GM19438 (cell line): ENCODE data around the gene FAT2.
"Not testable (repeated sequence)": the region's sequence is repeated elsewhere in the genome, so short reads cannot be mapped to it uniquely, and the experiment has no call there.

Experiments
- ATAC-seq: cut with Tn5 transposase; IDR thresholded peaks from one replicate; pipeline ENCODE4 v1.9.1; 2021; ENCODE audit warnings: low read depth; ENCODE audit not compliant: unreplicated experiment

FAT2 gene

GRCh38 chr5:151615431-151615830, 24.3 kb upstream of the FAT2 start:
- no peak for ATAC-seq

DNA sequence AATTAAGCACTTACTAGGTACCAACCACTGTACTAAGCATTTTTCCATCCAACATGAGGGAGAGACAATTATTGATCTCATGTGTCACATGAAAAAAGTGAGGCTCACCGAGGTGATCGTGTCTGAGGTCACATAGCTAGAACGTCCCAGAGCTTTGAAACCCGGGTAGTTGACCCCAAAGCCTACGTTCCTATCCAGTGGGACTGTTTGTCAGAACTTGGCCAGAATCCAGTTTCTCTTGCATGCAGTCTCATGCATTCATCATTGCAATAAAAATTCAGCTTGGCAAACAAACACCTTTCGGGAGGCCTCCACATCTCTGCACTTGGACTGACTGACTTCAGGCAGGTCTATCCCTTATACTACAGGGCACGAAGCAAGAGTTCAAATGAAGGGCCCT, 23.4 kb upstream of the FAT2 start:
- ATAC-seq: no peak

DNA sequence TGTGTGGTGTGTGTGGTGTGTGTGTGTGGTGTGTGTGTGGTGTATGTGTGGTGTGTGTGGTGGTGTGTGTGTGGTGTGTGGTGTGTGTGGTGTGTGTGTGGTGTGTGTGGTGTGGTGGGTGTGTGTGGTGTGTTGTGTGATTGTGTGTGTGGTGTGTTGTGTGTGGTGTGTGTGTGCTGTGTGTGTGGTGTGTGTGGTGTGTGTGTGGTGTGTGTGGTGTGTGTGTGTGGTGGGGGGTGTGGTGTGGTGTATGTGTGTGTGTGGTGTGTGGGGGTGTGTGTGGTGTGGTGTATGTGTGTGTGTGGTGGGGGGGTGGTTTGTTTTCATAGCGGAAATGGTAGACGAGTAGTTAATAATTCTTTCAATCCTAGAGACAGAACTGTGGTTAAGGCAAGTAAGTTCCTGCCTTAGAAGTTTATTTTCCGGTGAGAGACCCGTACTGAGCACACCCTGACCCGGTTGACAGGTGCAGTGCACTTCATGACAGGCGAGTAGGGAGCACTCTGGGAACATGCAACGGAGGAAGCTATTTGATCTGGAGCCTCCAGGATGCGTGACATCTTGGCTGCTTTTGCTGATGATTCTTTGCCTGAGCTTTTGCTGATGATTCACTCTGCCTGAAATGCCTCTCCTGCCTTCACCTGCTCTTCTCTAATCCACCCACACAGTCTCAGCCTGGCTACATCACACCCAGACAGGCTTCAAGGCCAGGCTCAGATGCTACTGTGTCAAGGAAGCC, 21.7 kb upstream of the FAT2 start:
- ATAC-seq: peak; percentile 94

DNA sequence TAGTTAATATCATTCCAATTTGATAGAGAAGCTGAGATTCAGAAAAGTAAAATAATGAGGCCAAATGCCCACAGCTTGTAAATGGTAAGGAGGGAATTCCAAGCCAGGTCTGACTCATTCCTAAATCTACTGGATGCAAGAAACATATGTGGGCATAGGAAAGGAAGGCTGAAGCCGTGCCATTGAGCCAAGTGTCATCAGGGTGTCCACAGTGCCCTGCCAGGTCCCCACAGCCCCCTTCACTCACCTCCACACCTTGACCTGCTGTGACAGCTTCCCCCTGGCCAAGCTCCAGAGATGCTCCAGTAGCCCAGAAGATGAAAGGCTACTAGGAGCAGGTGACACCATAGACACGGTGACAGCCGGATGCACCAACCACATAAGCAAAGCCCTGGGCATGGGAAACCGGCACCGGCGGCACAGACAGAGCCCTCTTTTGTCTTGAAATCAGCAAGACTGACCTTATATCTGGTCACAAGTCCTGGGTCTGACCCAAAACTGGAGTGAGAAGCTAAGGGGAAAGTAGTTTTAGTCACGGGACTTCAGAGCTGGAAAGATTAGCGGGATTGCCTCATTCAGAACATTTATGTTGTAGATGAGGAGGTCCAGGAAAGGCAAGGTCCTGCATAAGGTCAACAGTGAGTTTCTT, 20.1 kb upstream of the FAT2 start:
- no peak for ATAC-seq

DNA sequence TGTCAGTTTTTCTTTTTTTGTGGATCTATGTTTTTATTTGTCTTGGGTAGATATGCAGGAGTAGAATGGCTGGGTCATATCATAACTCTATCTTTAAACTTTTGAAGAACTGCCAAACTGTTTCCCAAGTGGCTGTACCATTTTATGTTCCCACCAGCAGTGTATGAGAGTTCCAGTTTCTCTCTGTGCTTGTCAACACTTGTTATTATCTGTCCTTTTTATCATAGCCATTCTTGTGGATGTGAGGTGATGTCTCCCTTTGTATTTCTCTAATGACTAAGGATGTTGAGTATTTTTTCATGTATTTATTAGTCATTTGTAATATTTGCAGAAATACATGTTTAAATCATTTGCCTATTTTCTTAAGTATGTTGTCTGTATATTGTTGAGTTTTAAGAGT, 17.4 kb upstream of the FAT2 start:
- ATAC-seq: no peak

DNA sequence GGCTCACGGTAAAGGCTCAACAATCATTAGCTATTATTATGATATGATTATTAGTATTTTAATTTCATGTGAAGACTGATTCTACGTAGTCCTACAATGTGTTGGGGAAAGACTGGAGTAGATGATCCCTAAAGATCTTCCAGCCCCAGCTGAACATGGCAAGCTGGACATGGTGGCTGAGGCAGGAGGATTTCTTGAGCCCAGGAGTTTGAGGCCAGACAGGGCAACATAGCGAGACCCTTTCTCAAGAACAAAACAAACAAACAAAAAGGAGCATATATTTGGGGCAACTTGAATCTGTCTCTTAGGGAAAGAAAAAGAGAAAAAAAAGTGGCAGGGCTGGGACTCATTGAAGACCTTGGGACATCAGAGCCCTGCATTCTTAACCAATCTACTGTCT, 16.2 kb upstream of the FAT2 start:
- ATAC-seq: no peak

GRCh38 chr5:151605559-151605958, 14.4 kb upstream of the FAT2 start:
- no peak for ATAC-seq

DNA sequence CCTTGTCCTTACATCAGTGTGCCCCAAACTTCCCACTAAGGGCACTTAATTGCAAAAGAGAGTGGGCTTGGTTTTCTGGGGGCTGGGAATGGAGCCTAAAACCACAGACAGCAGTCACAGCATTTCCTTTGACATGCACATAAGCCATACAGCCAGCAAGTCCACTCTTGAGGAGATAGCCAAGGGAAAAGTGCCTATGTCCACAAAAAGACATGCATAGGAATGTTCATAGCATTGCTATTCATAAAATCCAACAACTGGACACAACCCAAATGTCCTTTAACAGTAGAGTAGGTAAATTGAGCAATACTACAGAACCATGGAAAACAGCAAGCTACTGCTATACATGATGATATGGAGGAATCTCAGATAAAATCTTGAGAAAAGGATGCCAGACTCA, 11.7 kb upstream of the FAT2 start:
- ATAC-seq: no peak

DNA sequence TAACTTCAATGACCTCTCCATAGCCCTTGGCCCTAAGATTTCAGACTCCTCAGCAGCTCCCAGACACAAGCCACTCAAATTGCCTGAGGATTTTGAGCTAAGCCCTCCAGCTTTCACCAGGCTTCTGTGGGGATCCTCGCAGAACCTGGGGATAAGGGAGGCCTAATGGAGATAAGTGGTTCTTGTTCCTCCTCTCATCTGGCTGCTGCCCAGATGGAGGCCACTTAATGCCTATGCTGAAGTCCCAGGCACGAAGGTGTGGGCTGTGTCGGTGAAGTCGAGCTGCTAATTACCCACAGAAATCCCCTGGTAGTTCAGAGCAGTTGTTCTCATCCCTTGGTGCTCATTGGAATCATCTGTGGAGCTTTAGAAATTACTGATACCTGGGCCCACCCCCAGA, 10.3 kb upstream of the FAT2 start:
- ATAC-seq: no peak

DNA sequence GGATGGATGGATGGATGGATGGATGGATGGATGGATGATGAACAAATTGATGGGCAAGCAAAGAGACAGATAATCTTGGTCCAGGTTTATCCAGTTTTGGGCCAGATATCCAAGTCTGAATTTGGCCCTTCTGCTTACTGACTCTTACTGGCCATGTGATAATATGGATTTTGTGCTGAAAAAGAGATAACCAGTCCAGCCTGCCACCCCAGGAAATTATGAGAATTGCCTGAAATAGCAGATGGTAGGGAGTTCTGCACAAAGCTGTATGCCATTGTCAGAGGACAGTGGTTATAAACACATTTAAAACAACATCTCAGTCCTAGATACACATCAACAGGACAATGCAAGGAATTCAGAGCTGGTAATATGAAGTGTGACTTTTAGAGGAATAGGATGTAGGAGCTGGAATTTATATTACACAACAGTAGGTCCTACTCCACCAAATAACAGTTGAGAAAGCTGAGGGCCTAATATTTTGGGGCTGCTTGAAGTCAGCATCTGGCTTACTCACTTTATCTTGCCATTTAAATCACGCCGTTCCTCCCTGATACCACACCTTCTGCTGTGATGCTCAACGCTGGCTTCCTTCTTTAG, 9.0 kb upstream of the FAT2 start:
- ATAC-seq: no peak

- no peak for ATAC-seq
These were observed 7.9 kb upstream of the FAT2 start for GRCh38 chr5:151598984-151599383.

DNA sequence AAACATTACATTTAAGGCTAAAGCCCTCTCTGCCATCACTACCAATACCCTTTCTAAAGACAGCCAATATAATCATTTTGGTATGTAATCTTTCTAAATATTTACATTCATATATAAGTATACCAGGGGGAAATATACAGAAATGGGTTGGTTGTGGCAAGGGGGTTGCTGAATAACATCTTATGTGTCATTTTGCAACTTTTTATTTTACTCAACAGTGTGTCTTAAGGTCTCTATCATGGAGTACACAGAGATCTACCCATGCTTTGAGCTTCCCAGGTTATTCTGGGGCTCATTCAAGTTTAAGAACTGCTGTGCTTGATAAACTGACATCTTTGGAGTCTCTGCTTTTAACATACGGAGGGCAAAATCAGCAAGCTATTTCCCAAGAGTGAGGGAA, 7.4 kb upstream of the FAT2 start:
- no peak for ATAC-seq

DNA sequence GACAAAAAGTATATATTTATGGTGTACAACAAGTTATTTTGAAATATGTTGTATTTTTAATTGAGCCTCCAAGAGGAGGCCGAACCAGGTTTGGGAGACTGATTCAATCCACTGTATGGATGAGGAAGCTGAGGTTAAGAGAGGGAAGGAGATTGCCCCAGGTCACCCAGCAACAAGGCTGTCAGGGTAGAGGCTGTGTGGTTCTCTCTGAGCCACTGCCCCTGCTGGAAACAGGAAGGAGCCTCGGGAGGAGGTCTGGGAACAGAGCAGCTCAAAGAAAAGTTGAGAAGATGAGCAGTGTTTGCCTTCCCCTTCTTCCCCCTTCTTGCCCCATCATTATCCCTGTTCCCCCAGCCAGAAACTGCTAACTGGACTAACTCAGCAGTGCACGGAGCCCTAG, 6.6 kb upstream of the FAT2 start:
- no peak for ATAC-seq

DNA sequence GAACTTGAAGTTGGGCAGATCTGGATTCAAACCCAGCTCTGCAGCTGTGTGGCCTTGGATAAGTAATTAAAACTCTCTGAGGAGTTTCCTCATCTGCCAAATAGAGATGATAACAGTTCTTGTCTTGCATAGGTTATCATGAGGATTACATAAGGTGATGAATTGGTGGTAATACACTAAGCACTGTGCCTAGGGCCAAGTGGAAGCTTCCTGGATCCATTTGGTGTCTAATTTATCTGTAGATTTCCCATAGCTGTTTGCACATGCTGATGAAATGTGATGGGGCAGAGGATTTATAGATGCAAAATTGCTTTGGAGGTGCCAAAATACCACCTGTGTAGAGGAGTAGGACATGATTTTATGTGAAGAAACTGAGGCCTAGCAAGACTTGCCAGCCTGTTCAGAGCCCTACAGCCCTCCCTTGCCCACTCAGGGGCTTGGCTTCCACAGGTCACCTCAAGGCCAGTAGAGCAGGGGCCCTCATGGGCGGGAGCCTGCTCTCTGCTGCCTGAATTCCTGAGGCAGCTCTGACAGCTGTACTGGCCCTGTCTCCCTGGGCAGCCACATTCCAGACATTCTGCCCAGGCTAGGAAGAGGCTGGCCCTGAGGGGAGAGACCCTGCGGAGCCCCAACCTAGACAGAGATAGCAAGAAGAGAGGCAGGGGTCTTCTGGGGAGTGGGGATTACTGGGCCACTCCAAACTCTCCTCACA, 5.9 kb upstream of the FAT2 start:
- no peak for ATAC-seq

- no peak for ATAC-seq
These were observed 4.3 kb upstream of the FAT2 start for GRCh38 chr5:151595411-151595826.

GRCh38 chr5:151592855-151593408, 1.8 kb upstream of the FAT2 start:
- peak; percentile 81 for ATAC-seq

DNA sequence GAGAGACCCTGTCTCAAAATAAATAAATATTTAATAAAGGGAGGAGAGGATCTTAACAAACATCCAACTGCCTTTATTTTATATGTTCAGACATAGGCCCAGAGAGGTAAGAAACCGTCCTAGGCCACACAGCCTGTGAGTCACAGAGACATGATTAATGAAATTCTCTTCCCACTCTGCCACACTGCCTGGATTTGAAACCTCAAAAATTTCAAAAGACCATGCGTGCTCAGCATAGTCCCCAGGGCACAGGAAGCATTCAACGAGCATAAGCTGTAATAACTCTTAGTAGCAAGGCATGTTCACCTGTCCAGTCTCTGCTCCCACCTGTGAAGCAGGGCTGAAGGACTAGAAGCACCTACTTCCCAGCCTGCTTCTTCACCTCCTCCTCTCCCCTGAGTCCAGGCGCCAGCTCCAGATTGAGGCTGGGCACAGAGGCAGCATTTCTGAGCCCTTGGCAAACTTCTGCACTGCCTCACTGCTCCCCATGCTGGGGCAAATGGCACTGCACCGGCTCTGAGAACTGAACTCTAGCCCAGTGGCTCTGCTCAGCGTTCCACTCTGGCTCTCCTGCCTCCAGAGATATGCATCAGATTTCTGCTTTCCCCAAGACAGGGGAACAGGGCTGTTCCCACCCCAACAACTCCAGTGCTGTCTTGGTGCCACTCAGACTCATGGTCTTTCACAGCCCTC, 1.1 kb downstream of the FAT2 start:
- no peak for ATAC-seq

GRCh38 chr5:151587796-151588555, 3.2 kb downstream of the FAT2 start:
- ATAC-seq: no peak

DNA sequence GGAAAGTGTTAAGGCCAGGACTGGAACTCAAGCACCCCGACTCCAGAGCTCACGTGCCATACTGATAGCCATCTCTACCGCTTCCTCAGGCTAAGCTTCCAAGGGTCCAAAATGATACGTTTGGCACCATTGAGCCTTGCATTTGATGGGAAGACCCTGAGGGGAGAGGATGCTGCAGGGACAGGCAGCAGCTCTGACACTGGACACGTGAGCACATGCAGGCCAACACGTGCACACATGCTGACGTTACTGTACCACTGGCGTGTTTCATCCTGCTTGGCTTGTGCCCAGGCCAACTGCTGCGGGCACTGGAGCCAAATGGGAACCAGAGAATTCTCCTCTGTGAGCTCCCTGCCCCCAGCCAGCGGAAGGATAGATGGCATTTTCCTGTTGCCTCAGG, 5.2 kb downstream of the FAT2 start:
- no peak for ATAC-seq

DNA sequence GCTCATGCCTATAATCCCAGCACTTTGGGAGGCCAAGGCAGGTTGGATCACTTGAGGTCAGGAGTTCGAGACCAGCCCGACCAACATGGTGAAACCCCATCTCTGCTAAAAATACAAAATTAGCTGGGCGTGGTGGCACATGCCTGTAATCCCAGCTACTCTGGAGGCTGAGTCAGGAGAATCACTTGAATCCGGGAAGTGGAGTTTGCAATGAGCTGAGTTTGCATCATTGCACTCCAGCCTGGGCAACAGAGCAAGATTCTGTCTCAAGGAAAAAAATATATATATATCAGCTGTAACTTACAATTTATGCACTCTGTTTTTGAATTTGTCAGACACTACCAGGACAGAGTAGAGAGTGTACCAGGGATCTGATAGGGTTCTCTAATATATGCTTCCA, 5.8 kb downstream of the FAT2 start:
- not testable (repeated sequence) for ATAC-seq
